Naive thymus-derived CD4-positive, alpha-beta T cell (primary cell): ENCODE results near the gene SLC22A23. TPM values are rescaled to one million over a fixed set of nuclear protein-coding genes. Genes with fewer than 3 reads are reported as not detected.

Experiments used
- ATAC-seq: fragments of 150-1000 bp; cut with Tn5 transposase; 2 replicates; pipeline ENCODE4 v1.10.0; 2021; ENCODE audit warnings: mild to moderate bottlenecking, moderate library complexity
- CTCF ChIA-PET: fragments of 350-600 bp; sonication (Branson Sonifier 250); formaldehyde crosslinking; loops from one replicate; lab custom pipeline; 2021; ENCODE audit warnings: antibody characterized with exemption; lab: Charles Lee
- POLR2A ChIA-PET: fragments of 350-600 bp; sonication (Branson Sonifier 250); formaldehyde crosslinking; loops from one replicate; lab custom pipeline; 2021; ENCODE audit warnings: antibody characterized with exemption, inconsistent platforms; lab: Charles Lee
- DNase-seq, 9 donors: peaks; one replicate each; pipeline versions ENCODE4 v3.0.0 to v3.0.0-alpha.2; 2020 to 2022; ENCODE audit warnings: mixed read lengths in 1 of 9
- H3K27ac ChIP-seq: one replicate; pipeline ENCODE4 v1.7.0; 2013; ENCODE audit warnings: mild to moderate bottlenecking, low read depth, low read length, moderate library complexity
- H3K27me3 ChIP-seq, 2 donors: one replicate each; pipeline ENCODE4 v1.7.0; 2013; ENCODE audit warnings: low read length in 2 of 2, mild to moderate bottlenecking in 2 of 2, moderate library complexity in 2 of 2; ENCODE audit not compliant: control insufficient read depth in 2 of 2, insufficient read depth in 2 of 2
- H3K36me3 ChIP-seq, 3 experiments: 1 replicate in 2 of 3; 2 replicates in 1 of 3; pipeline ENCODE4 v1.7.0; 2013; ENCODE audit warnings: low read length in 3 of 3, mild to moderate bottlenecking in 3 of 3, moderate library complexity in 1 of 3; ENCODE audit not compliant: insufficient read depth in 3 of 3, control insufficient read depth in 2 of 3
- H3K4me1 ChIP-seq, 2 donors: one replicate each; pipeline ENCODE4 v1.7.0; 2013; ENCODE audit warnings: low read length in 2 of 2, mild to moderate bottlenecking in 2 of 2, moderate library complexity in 1 of 2; ENCODE audit not compliant: control insufficient read depth in 2 of 2, insufficient read depth in 2 of 2
- H3K4me3 ChIP-seq: 2 replicates; pipeline ENCODE4 v1.7.0; 2013; ENCODE audit warnings: mild to moderate bottlenecking, low read length
- H3K9me3 ChIP-seq, 3 experiments: 1 replicate in 2 of 3; 2 replicates in 1 of 3; pipeline ENCODE4 v1.7.0; 2013; ENCODE audit warnings: low read length in 3 of 3; ENCODE audit not compliant: control insufficient read depth in 2 of 3
- H3K27ac Mint-ChIP-seq, 9 donors: one replicate each; pipeline ENCODE4 v1.8.0; 2020 to 2022; ENCODE audit warnings: mixed read lengths in 9 of 9, mild to moderate bottlenecking in 8 of 9, moderate library complexity in 5 of 9, inconsistent platforms in 2 of 9
- H3K27me3 Mint-ChIP-seq, 5 donors: one replicate each; pipeline ENCODE4 v1.8.0; 2021 to 2022; ENCODE audit warnings: mixed read lengths in 5 of 5, mild to moderate bottlenecking in 1 of 5
- H3K36me3 Mint-ChIP-seq, 5 donors: one replicate each; pipeline ENCODE4 v1.8.0; 2020 to 2022; ENCODE audit warnings: mixed read lengths in 5 of 5, mild to moderate bottlenecking in 3 of 5, inconsistent platforms in 1 of 5
- H3K4me1 Mint-ChIP-seq, 7 donors: one replicate each; pipeline ENCODE4 v1.8.0; 2020 to 2022; ENCODE audit warnings: mixed read lengths in 7 of 7, mild to moderate bottlenecking in 3 of 7, inconsistent platforms in 1 of 7
- H3K4me3 Mint-ChIP-seq, 10 donors: one replicate each; pipeline ENCODE4 v1.8.0; 2020 to 2022; ENCODE audit warnings: mild to moderate bottlenecking in 10 of 10, mixed read lengths in 10 of 10, moderate library complexity in 6 of 10, inconsistent platforms in 2 of 10
- H3K9me3 Mint-ChIP-seq, 11 donors: one replicate each; pipeline ENCODE4 v1.8.0; 2020 to 2022; ENCODE audit warnings: mixed read lengths in 11 of 11, mild to moderate bottlenecking in 4 of 11, inconsistent platforms in 1 of 11, moderate library complexity in 1 of 11
- intact Hi-C, 2 donors: fragments of 100-400 bp; cut with micrococcal nuclease; formaldehyde crosslinking; loops; one replicate each; pipeline ENCODE4 v1.15.1; 2023
- polyA plus RNA-seq, 2 donors: library from polyadenylated mRNA; unstranded; fragments of 300-500 nt; fragmentation: Illumina TruSeq; gene quantifications; one replicate each; pipeline ENCODE4 v1.2.3, GENCODE V29; 2021
- total RNA-seq, 6 experiments: library from RNA in 5 of 6; stranded (reverse) in 5 of 6; gene quantifications; 1 replicate in 5 of 6; 2 replicates in 1 of 6; pipeline ENCODE4 v1.2.3 and lab custom pipeline; 2021 to 2026

The SLC22A23 gene
- total and polyA plus RNA-seq, 7 experiments from 2014 or later: 1.1 to 23.8 (median 13.6) TPM

DNA sequence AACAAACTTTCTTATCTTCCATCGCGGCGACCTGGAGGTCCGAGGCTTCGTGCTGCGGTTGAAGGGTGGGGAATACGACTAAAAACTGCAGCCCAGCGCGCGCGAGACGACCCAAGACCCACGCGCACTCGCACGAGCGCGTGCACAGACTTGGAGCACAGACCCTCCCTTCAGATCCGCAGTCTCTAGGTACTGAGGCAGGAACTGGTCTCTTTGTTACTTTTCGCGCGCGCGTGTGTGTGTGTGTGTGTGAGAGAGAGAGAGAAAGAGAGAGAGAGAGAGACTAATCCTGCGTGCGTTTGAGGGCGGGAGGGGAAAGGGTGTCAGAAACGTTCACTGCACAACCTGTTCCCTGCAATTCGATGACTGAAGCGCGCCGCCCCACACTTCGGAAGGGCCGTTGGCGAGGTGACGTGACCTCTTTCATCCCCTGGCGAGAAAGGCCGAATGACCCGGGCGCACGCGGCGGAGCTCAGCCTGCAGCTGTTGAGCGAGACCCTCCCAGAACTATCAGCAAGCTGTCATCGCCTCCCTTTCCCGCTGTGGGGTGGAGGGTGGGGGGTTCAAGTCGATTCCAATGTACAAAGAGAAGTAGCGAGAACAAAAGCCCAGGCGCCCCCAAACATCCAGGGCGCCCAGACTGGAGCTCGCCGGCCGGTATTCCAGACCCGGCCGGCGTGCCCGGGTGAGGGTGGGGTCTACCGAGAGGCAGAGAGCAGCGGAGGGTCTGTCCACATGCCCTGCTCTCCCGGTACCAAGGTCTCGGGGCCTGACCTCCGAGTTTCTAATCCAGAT, 227.9 kb downstream of the SLC22A23 start:
- ChIA-PET POLR2A (interaction anchor here (0.8 kb wide), 1 partner anchor 23 kb away, joined by 3 read pairs; no protein-coding TSS in a partner anchor), CTCF (interaction anchor here (0.6 kb wide), 1 partner anchor 477 kb away, joined by 3 read pairs; no protein-coding TSS in a partner anchor)
- peak in 8 of 9 donors; percentile 31 to 68 (median 56) for DNase-seq
- Mint-ChIP-seq H3K27me3 (peaks cover 60 to 85% (median 82%) of the 10 kb centered on the region in 5 donors), H3K4me3 (peak overlapping the region; percentile 82 to 92 (median 89)), H3K27ac (peak overlapping the region in 7 of 9 donors; percentile 1 to 87 (median 71)), H3K4me1 (peaks cover 25 to 65% (median 39%) of the 10 kb centered on the region in 7 donors), H3K36me3 (peaks cover 0 to 1% (median 0%) of the 10 kb centered on the region in 5 donors), H3K9me3 (peaks cover 0 to 6% (median 0%) of the 10 kb centered on the region in 11 donors)
- peak; percentile 56 for ATAC-seq
- intact Hi-C loops: loop anchor here (1.0 to 5.0 kb wide), 3 partner anchors 22 to 68 kb away; no protein-coding TSS in a partner anchor
- Histone ChIP-seq H3K9me3 (no peaks in the 10 kb centered on the region), H3K4me3 (peak overlapping the region; percentile 51), H3K4me1 (peaks cover 38 to 45% of the 10 kb centered on the region in 2 donors), H3K36me3 (no peaks in the 10 kb centered on the region), H3K27ac (no peak overlapping the region), H3K27me3 (peaks cover 30 to 45% of the 10 kb centered on the region in 2 donors)

- H3K27ac Mint-ChIP-seq: peak overlapping the region in 1 of 9 donors; percentile 40
- H3K4me1 Mint-ChIP-seq: peaks cover 25 to 63% (median 38%) of the 10 kb centered on the region in 7 donors
- peaks cover 52 to 82% (median 79%) of the 10 kb centered on the region in 5 donors for H3K27me3 Mint-ChIP-seq
- Histone ChIP-seq H3K27me3 (peaks cover 30 to 43% of the 10 kb centered on the region in 2 donors), H3K4me1 (peaks cover 38 to 45% of the 10 kb centered on the region in 2 donors), H3K4me3 (peak overlapping the region; percentile 30), H3K36me3 (no peaks in the 10 kb centered on the region), H3K27ac (no peak overlapping the region), H3K9me3 (no peaks in the 10 kb centered on the region)
- CTCF ChIA-PET: no interaction called here
- POLR2A ChIA-PET: no interaction called here
- peaks cover 0 to 6% (median 0%) of the 10 kb centered on the region in 11 donors for H3K9me3 Mint-ChIP-seq
- DNase-seq (peak in 4 of 9 donors; percentile 21 to 41 (median 26)), ATAC-seq (peak; percentile 28)
- H3K36me3 Mint-ChIP-seq: peaks cover 0 to 1% (median 0%) of the 10 kb centered on the region in 5 donors
- peak overlapping the region; percentile 72 to 92 (median 82) for H3K4me3 Mint-ChIP-seq
- intact Hi-C loops: loop anchor here (2.0 to 5.0 kb wide), 2 partner anchors 66 to 67 kb away; no protein-coding TSS in a partner anchor
Measured at GRCh38 chr6:3228046-3228671, 228.7 kb downstream of the SLC22A23 start.

DNA sequence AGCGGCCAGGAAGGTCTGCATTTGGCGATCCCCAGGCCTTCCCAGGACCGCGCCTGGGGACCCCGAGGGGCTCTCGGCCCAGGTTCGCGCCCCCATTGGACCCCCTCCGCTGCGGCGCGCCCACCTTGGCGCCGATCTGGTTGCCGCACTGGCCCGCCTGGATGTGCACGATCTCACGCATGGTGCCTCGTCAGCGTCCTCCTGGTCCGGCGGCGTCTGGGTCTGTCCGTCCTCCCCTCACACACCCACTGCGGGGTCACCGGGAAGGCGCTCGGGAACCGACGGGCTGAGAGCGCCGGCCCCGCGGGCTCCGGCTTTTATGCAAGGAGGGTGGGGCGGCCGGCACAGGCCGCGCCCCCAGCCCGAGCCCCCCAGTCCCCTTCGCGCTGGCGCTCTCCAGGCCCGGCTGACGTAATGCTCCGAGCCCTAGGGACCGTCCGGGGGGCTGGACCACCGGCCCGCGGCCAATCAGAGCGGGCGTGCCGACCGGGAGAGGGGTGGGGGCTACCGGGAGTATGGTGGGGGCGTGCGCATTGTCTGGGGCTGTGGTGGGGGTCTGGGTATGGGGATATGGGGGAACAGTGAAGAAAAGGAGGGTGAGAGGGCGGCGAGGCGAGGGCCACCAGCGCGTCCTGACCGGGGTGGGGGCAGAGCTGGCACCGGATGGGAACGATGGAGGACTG, 229.3 kb downstream of the SLC22A23 start, which contains the start of gene TUBB2B:
TSS of gene TUBB2B (minus strand) at position 291 of the 683 bp plus-strand sequence. CDS start at position 181, 110 bp downstream.
- ChIA-PET POLR2A (no interaction called here), CTCF (no interaction called here)
- Histone ChIP-seq H3K4me3 (peak within 1 kb of the TSS; percentile 30), H3K36me3 (no peaks in the 10 kb centered on the region), H3K4me1 (peaks cover 38 to 45% of the 10 kb centered on the region in 2 donors), H3K27me3 (peaks cover 30 to 43% of the 10 kb centered on the region in 2 donors), H3K9me3 (no peaks in the 10 kb centered on the region), H3K27ac (no peak within 1 kb of the TSS)
- no peak for DNase-seq
- intact Hi-C loops: loop anchor here (2.0 to 5.0 kb wide), 2 partner anchors 65 to 67 kb away; no protein-coding TSS in a partner anchor
- Mint-ChIP-seq H3K27me3 (peaks cover 46 to 77% (median 72%) of the 10 kb centered on the region in 5 donors), H3K9me3 (peaks cover 0 to 6% (median 0%) of the 10 kb centered on the region in 11 donors), H3K4me1 (peaks cover 25 to 59% (median 38%) of the 10 kb centered on the region in 7 donors), H3K4me3 (peak within 1 kb of the TSS; percentile 78 to 92 (median 83)), H3K36me3 (peaks cover 0 to 1% (median 0%) of the 10 kb centered on the region in 5 donors), H3K27ac (peak within 1 kb of the TSS in 2 of 9 donors; percentile 40 to 49)
- no peak for ATAC-seq

DNA sequence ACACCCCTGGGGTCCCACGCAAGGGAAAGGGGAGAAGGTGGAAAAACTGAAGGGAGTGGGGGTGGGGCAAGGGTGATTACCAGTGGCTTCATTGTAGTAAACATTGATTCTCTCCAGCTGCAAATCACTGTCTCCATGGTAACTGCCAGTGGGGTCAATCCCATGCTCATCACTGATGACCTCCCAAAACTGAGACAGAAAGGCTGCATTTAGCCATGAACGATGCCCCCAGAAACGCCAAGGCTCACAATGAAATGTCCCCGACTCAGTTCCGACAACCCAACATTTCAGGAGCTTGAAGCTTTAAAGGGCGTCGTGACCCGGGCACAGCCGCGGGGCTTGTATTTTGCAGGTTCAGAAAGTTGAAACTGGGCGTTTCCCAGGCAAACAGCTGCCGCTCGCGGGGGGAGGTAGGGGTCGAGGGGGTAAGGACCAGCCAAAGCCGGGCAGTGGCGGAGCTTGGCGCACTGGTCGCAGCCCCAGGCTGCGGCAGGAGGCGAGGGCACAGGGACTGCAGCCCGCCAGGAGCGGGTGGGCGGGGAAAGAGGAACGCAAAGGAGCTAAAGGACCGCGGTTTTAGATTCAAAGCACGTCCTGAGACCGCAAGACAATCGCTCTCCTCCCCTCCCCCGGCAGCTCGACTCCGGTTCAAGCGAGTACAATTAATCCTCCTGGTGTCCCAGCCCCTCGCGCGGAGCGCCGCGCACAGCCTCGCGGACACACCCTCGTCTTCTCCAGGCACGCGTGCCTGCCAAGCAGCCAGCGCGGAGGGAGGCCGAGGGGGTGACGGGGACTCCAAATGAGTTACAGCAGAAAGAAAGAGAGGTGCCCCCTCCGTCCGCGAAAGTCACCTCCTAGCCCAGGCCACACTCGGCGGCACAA, 230.1 kb downstream of the SLC22A23 start:
- Mint-ChIP-seq H3K27me3 (peaks cover 38 to 75% (median 64%) of the 10 kb centered on the region in 5 donors), H3K36me3 (peaks cover 0 to 1% (median 0%) of the 10 kb centered on the region in 5 donors), H3K4me1 (peaks cover 24 to 52% (median 38%) of the 10 kb centered on the region in 7 donors), H3K4me3 (peak overlapping the region; percentile 23 to 92 (median 76)), H3K27ac (no peak overlapping the region), H3K9me3 (peaks cover 0 to 7% (median 2%) of the 10 kb centered on the region in 11 donors)
- no peaks in the 10 kb centered on the region for H3K9me3 ChIP-seq
- DNase-seq (peak in 4 of 9 donors; percentile 14 to 42 (median 21)), ATAC-seq (peak; percentile 24)
- peaks cover 38 to 41% of the 10 kb centered on the region in 2 donors for H3K4me1 ChIP-seq
- CTCF ChIA-PET: no interaction called here
- POLR2A ChIA-PET: no interaction called here
- H3K27ac ChIP-seq: no peak overlapping the region
- peaks cover 26 to 40% of the 10 kb centered on the region in 2 donors for H3K27me3 ChIP-seq
- H3K36me3 ChIP-seq: no peaks in the 10 kb centered on the region
- intact Hi-C loops: loop anchor here in 1 of 2 donors (5.0 kb wide), 1 partner anchor 64 kb away; no protein-coding TSS in a partner anchor
- H3K4me3 ChIP-seq: peak overlapping the region; percentile 19

GRCh38 chr6:3226042-3226441, 230.8 kb downstream of the SLC22A23 start:
- Histone ChIP-seq H3K27ac (no peak overlapping the region), H3K9me3 (no peaks in the 10 kb centered on the region), H3K4me1 (peaks cover 34 to 38% of the 10 kb centered on the region in 2 donors), H3K4me3 (no peak overlapping the region), H3K27me3 (peaks cover 23 to 34% of the 10 kb centered on the region in 2 donors), H3K36me3 (no peaks in the 10 kb centered on the region)
- peaks cover 19 to 45% (median 32%) of the 10 kb centered on the region in 7 donors for H3K4me1 Mint-ChIP-seq
- no peak for DNase-seq
- ChIA-PET POLR2A (no interaction called here), CTCF (no interaction called here)
- intact Hi-C loops: loop anchor here in 1 of 2 donors (5.0 kb wide), 1 partner anchor 64 kb away; no protein-coding TSS in a partner anchor
- H3K27me3 Mint-ChIP-seq: peaks cover 32 to 69% (median 57%) of the 10 kb centered on the region in 5 donors
- peaks cover 0 to 9% (median 2%) of the 10 kb centered on the region in 11 donors for H3K9me3 Mint-ChIP-seq
- H3K36me3 Mint-ChIP-seq: peaks cover 0 to 1% (median 0%) of the 10 kb centered on the region in 5 donors
- no peak overlapping the region for H3K27ac Mint-ChIP-seq
- H3K4me3 Mint-ChIP-seq: peak overlapping the region in 7 of 10 donors; percentile 35 to 92 (median 72)
- ATAC-seq: no peak
